ENCODE measurements around the gene ACACA.

The ACACA gene

GRCh38 chr17:37041932-37042331 lies 364.7 kb downstream of the ACACA start:
- Histone ChIP-seq H3K36me3 (ENCODE audit: control insufficient read depth, insufficient read depth, low read length) (no peaks in the 10 kb centered on the region), H3K79me2 (no peaks in the 10 kb centered on the region), H3K4me2 (ENCODE audit: low read length) (no peak overlapping the region), H3K4me3 (ENCODE audit: low read depth, low read length) (no peak overlapping the region), H3K9me3 (ENCODE audit: control insufficient read depth, low read length) (no peaks in the 10 kb centered on the region), H2AFZ (no peak overlapping the region), H3K27me3 (ENCODE audit: control insufficient read depth, insufficient read depth, low read length) (no peaks in the 10 kb centered on the region), H3K27ac (no peak overlapping the region), H3K9ac (no peak overlapping the region), H3K4me1 (peaks cover 5% of the 10 kb centered on the region)
- TF ChIP-seq CTCF (IDR thresholded peaks at IDR 0.05), result no peak

- no peak overlapping the region for H3K4me2 ChIP-seq (ENCODE audit: low read length)
- H3K4me1 ChIP-seq, result peaks cover 5% of the 10 kb centered on the region
- H3K9ac ChIP-seq, result no peak overlapping the region
- no peak for TF ChIP-seq CTCF (IDR thresholded peaks at IDR 0.05)
- H3K79me2 ChIP-seq, result no peaks in the 10 kb centered on the region
- no peaks in the 10 kb centered on the region for H3K9me3 ChIP-seq (ENCODE audit: control insufficient read depth, low read length)
- no peak overlapping the region for H2AFZ ChIP-seq
- no peak overlapping the region for H3K4me3 ChIP-seq (ENCODE audit: low read depth, low read length)
- no peaks in the 10 kb centered on the region for H3K27me3 ChIP-seq (ENCODE audit: control insufficient read depth, insufficient read depth, low read length)
- no peaks in the 10 kb centered on the region for H3K36me3 ChIP-seq (ENCODE audit: control insufficient read depth, insufficient read depth, low read length)
- no peak overlapping the region for H3K27ac ChIP-seq
These were observed 367.4 kb downstream of the ACACA start for GRCh38 chr17:37039269-37039668.

- no peak overlapping the region for H3K4me3 ChIP-seq (ENCODE audit: low read depth, low read length)
- no peaks in the 10 kb centered on the region for H3K9me3 ChIP-seq (ENCODE audit: control insufficient read depth, low read length)
- no peak for TF ChIP-seq CTCF (IDR thresholded peaks at IDR 0.05)
- H3K79me2 ChIP-seq, result no peaks in the 10 kb centered on the region
- no peak overlapping the region for H3K9ac ChIP-seq
- H3K27ac ChIP-seq, result no peak overlapping the region
- no peaks in the 10 kb centered on the region for H3K27me3 ChIP-seq (ENCODE audit: control insufficient read depth, insufficient read depth, low read length)
- H3K4me2 ChIP-seq (ENCODE audit: low read length), result no peak overlapping the region
- no peak overlapping the region for H2AFZ ChIP-seq
- H3K4me1 ChIP-seq, result peaks cover 5% of the 10 kb centered on the region
- H3K36me3 ChIP-seq (ENCODE audit: control insufficient read depth, insufficient read depth, low read length), result no peaks in the 10 kb centered on the region
These were observed 369.0 kb downstream of the ACACA start for GRCh38 chr17:37037590-37038155.
